Measurements from ENCODE around the gene MCFD2.

Gene MCFD2

GRCh38 chr2:46899053-46899452 is 16.6 kb downstream of the MCFD2 start:
- no peak for TF ChIP-seq NFIC (IDR thresholded peaks at IDR 0.05)
- no peak for TF ChIP-seq ZBTB7A (IDR thresholded peaks at IDR 0.05; ENCODE audit: low read depth)
- no peak for TF ChIP-seq USF1 (IDR thresholded peaks at IDR 0.05)

- TF ChIP-seq EP300 (IDR thresholded peaks at IDR 0.05; ENCODE audit: borderline replicate concordance): no peak
- TF ChIP-seq USF1 (IDR thresholded peaks at IDR 0.05): no peak
Measured at GRCh38 chr2:46898024-46898423, 17.6 kb downstream of the MCFD2 start.

GRCh38 chr2:46893269-46893939 is 22.2 kb downstream of the MCFD2 start:
- no peak for TF ChIP-seq USF1 (IDR thresholded peaks at IDR 0.05)
- TF ChIP-seq MAX (IDR thresholded peaks at IDR 0.05): no peak
- no peak for TF ChIP-seq ZBTB7A (IDR thresholded peaks at IDR 0.05; ENCODE audit: low read depth)
- no peak for TF ChIP-seq EP300 (IDR thresholded peaks at IDR 0.05; ENCODE audit: borderline replicate concordance)
- no peak for TF ChIP-seq NFIC (IDR thresholded peaks at IDR 0.05)
- TF ChIP-seq TEAD4 (IDR thresholded peaks at IDR 0.05): no peak
- no peak for TF ChIP-seq TAF1 (IDR thresholded peaks at IDR 0.05; ENCODE audit: low read depth)
- no peak for TF ChIP-seq CEBPB (IDR thresholded peaks at IDR 0.05)
- no peak for TF ChIP-seq EGR1 (IDR thresholded peaks at IDR 0.05)
- TF ChIP-seq FOXM1 (IDR thresholded peaks at IDR 0.05; ENCODE audit: borderline replicate concordance, low read depth): no peak
- TF ChIP-seq RAD21 (IDR thresholded peaks at IDR 0.05; ENCODE audit: low read depth): no peak
- no peak for TF ChIP-seq REST (IDR thresholded peaks at IDR 0.05; ENCODE audit: low read depth)
- TF ChIP-seq TCF12 (IDR thresholded peaks at IDR 0.05; ENCODE audit: low read depth): no peak
- TF ChIP-seq YY1 (IDR thresholded peaks at IDR 0.05; ENCODE audit: low read depth): no peak
- no peak for TF ChIP-seq CREB1 (IDR thresholded peaks at IDR 0.05; ENCODE audit: low read depth)

GRCh38 chr2:46891956-46892553 is 23.6 kb downstream of the MCFD2 start:
- TF ChIP-seq CEBPB (IDR thresholded peaks at IDR 0.05) (no peak), TEAD4 (IDR thresholded peaks at IDR 0.05) (no peak), ZBTB7A (IDR thresholded peaks at IDR 0.05; ENCODE audit: low read depth) (no peak), USF1 (IDR thresholded peaks at IDR 0.05) (no peak), YY1 (IDR thresholded peaks at IDR 0.05; ENCODE audit: low read depth) (no peak), FOXM1 (IDR thresholded peaks at IDR 0.05; ENCODE audit: borderline replicate concordance, low read depth) (no peak), RAD21 (IDR thresholded peaks at IDR 0.05; ENCODE audit: low read depth) (no peak), NFIC (IDR thresholded peaks at IDR 0.05) (no peak), EP300 (IDR thresholded peaks at IDR 0.05; ENCODE audit: borderline replicate concordance) (no peak), REST (IDR thresholded peaks at IDR 0.05; ENCODE audit: low read depth) (no peak), CREB1 (IDR thresholded peaks at IDR 0.05; ENCODE audit: low read depth) (no peak), EGR1 (IDR thresholded peaks at IDR 0.05) (no peak), TCF12 (IDR thresholded peaks at IDR 0.05; ENCODE audit: low read depth) (no peak), MAX (IDR thresholded peaks at IDR 0.05) (no peak), TAF1 (IDR thresholded peaks at IDR 0.05; ENCODE audit: low read depth) (no peak)

- TF ChIP-seq USF1 (IDR thresholded peaks at IDR 0.05) (no peak), EGR1 (IDR thresholded peaks at IDR 0.05) (no peak), RAD21 (IDR thresholded peaks at IDR 0.05; ENCODE audit: low read depth) (no peak), EP300 (IDR thresholded peaks at IDR 0.05; ENCODE audit: borderline replicate concordance) (no peak), CREB1 (IDR thresholded peaks at IDR 0.05; ENCODE audit: low read depth) (no peak), MAX (IDR thresholded peaks at IDR 0.05) (no peak), REST (IDR thresholded peaks at IDR 0.05; ENCODE audit: low read depth) (no peak), CEBPB (IDR thresholded peaks at IDR 0.05) (no peak), YY1 (IDR thresholded peaks at IDR 0.05; ENCODE audit: low read depth) (no peak), TAF1 (IDR thresholded peaks at IDR 0.05; ENCODE audit: low read depth) (no peak), FOXM1 (IDR thresholded peaks at IDR 0.05; ENCODE audit: borderline replicate concordance, low read depth) (no peak), TEAD4 (IDR thresholded peaks at IDR 0.05) (no peak), NFIC (IDR thresholded peaks at IDR 0.05) (no peak), ZBTB7A (IDR thresholded peaks at IDR 0.05; ENCODE audit: low read depth) (no peak), TCF12 (IDR thresholded peaks at IDR 0.05; ENCODE audit: low read depth) (no peak)
Measured at GRCh38 chr2:46888421-46888952, 27.1 kb downstream of the MCFD2 start.

Data from Ishikawa (cell line).